ENCODE measurements around the gene NFATC1.

NFATC1 gene

GRCh38 chr18:79427368-79428225, 31.9 kb downstream of the NFATC1 start:
- Histone ChIP-seq H3K4me3 (ENCODE audit: severe bottlenecking) (no peak overlapping the region), H3K9me3 (ENCODE audit: severe bottlenecking) (no peaks in the 10 kb centered on the region), H3K4me1 (ENCODE audit: insufficient read depth, poor library complexity, severe bottlenecking) (no peaks in the 10 kb centered on the region), H3K27ac (ENCODE audit: poor library complexity, severe bottlenecking) (no peak overlapping the region), H3K27me3 (ENCODE audit: insufficient read depth, poor library complexity, severe bottlenecking) (no peaks in the 10 kb centered on the region), H3K36me3 (ENCODE audit: low read depth) (no peaks in the 10 kb centered on the region)
- ATAC-seq (ENCODE audit: low read depth) (no peak), DNase-seq (ENCODE audit: low spot score) (no peak)
- TF ChIP-seq CTCF (IDR thresholded peaks at IDR 0.05; ENCODE audit: poor library complexity, severe bottlenecking): no peak

GRCh38 chr18:79428287-79428686, 32.6 kb downstream of the NFATC1 start:
- DNase-seq (ENCODE audit: low spot score): no peak
- no peak for TF ChIP-seq CTCF (IDR thresholded peaks at IDR 0.05; ENCODE audit: poor library complexity, severe bottlenecking)
- H3K36me3 ChIP-seq (ENCODE audit: low read depth): no peaks in the 10 kb centered on the region
- ATAC-seq (ENCODE audit: low read depth): no peak
- H3K4me1 ChIP-seq (ENCODE audit: insufficient read depth, poor library complexity, severe bottlenecking): no peaks in the 10 kb centered on the region
- H3K27ac ChIP-seq (ENCODE audit: poor library complexity, severe bottlenecking): no peak overlapping the region
- H3K9me3 ChIP-seq (ENCODE audit: severe bottlenecking): no peaks in the 10 kb centered on the region
- no peak overlapping the region for H3K4me3 ChIP-seq (ENCODE audit: severe bottlenecking)
- H3K27me3 ChIP-seq (ENCODE audit: insufficient read depth, poor library complexity, severe bottlenecking): no peaks in the 10 kb centered on the region

GRCh38 chr18:79429381-79429780, 33.7 kb downstream of the NFATC1 start:
- Histone ChIP-seq H3K27ac (ENCODE audit: poor library complexity, severe bottlenecking) (no peak overlapping the region), H3K27me3 (ENCODE audit: insufficient read depth, poor library complexity, severe bottlenecking) (no peaks in the 10 kb centered on the region), H3K9me3 (ENCODE audit: severe bottlenecking) (no peaks in the 10 kb centered on the region), H3K4me1 (ENCODE audit: insufficient read depth, poor library complexity, severe bottlenecking) (no peaks in the 10 kb centered on the region), H3K4me3 (ENCODE audit: severe bottlenecking) (no peak overlapping the region), H3K36me3 (ENCODE audit: low read depth) (no peaks in the 10 kb centered on the region)
- ATAC-seq (ENCODE audit: low read depth) (no peak), DNase-seq (ENCODE audit: low spot score) (no peak)
- TF ChIP-seq CTCF (IDR thresholded peaks at IDR 0.05; ENCODE audit: poor library complexity, severe bottlenecking): no peak

- no peaks in the 10 kb centered on the region for H3K36me3 ChIP-seq (ENCODE audit: low read depth)
- no peak overlapping the region for H3K27ac ChIP-seq (ENCODE audit: poor library complexity, severe bottlenecking)
- no peaks in the 10 kb centered on the region for H3K27me3 ChIP-seq (ENCODE audit: insufficient read depth, poor library complexity, severe bottlenecking)
- H3K9me3 ChIP-seq (ENCODE audit: severe bottlenecking): no peaks in the 10 kb centered on the region
- TF ChIP-seq CTCF (IDR thresholded peaks at IDR 0.05; ENCODE audit: poor library complexity, severe bottlenecking): no peak
- H3K4me1 ChIP-seq (ENCODE audit: insufficient read depth, poor library complexity, severe bottlenecking): no peaks in the 10 kb centered on the region
- H3K4me3 ChIP-seq (ENCODE audit: severe bottlenecking): no peak overlapping the region
- ATAC-seq (ENCODE audit: low read depth) (no peak), DNase-seq (ENCODE audit: low spot score) (no peak)
These were observed 34.1 kb downstream of the NFATC1 start for GRCh38 chr18:79429785-79430281.
